ENCODE results near the gene SLC26A1.

DNA sequence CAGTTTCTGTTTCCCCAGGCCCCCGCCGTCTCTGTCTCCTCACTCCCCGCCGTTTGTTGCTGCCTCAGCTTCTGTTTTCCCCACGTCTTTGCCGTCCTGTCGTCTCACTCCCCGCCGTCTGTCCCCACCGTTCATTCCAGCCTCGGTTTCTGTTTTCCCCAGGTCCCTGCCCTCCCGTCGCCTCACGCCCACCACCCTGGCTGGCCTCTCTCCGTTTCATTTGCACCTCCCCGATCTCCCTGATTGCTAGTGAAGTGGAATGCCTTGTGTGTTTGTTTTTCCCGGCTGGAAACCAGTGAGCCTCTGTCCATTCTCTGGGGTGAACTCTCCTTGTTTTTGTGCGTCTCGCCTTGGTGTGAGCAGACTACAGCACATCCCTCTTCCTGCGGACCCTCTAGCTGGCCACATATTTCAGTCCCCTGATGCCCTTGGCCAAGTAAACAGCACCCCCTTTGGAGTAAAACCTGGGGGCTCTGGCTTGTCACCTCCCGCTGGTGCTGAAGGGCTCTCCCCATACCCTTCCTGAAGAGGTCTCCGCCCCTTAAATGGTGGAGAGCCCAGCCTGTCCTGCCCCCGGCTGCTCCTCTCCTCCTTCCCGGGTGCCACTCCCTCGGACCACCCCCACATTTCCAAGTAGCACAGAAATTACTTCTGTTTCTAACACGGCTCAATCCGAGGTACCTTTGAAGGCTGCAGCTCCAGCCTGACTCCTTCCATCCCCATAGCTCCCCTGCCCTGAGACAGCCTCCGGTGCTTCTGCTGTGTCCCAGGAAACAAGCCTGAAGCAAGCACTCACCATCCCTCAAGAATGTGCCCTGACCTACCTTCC lies 47.7 kb downstream of the SLC26A1 start:
- TF ChIP-seq CTCF (IDR thresholded peaks at IDR 0.05) (no peak), POLR2A (IDR thresholded peaks at IDR 0.05) (no peak)
